ENCODE data around the gene MBP.

DNA sequence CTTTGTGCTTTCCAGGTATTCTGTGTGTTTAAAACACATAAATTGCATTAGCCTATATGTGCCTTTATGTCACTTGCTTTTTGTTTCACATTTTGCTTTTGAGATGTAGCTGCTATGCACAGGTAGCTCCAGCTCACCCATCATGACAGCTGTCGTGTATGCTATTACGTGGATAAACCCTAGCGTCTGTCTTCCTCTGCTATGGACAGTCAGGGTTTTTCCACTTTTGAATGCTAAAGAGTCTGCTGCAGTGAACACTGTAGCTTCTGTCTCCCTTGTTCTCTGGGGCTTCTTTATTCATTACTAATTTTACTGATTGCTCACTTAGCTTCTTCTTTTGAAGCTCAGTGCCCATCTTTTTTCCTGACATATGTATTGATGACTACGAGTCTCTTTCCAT lies 24.7 kb upstream of the MBP start:
- TF ChIP-seq, protein P1, sequence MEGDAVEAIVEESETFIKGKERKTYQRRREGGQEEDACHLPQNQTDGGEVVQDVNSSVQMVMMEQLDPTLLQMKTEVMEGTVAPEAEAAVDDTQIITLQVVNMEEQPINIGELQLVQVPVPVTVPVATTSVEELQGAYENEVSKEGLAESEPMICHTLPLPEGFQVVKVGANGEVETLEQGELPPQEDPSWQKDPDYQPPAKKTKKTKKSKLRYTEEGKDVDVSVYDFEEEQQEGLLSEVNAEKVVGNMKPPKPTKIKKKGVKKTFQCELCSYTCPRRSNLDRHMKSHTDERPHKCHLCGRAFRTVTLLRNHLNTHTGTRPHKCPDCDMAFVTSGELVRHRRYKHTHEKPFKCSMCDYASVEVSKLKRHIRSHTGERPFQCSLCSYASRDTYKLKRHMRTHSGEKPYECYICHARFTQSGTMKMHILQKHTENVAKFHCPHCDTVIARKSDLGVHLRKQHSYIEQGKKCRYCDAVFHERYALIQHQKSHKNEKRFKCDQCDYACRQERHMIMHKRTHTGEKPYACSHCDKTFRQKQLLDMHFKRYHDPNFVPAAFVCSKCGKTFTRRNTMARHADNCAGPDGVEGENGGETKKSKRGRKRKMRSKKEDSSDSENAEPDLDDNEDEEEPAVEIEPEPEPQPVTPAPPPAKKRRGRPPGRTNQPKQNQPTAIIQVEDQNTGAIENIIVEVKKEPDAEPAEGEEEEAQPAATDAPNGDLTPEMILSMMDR (IDR thresholded peaks at IDR 0.05; ENCODE audit: low read depth, low read length): no peak
- TF ChIP-seq, protein P2, sequence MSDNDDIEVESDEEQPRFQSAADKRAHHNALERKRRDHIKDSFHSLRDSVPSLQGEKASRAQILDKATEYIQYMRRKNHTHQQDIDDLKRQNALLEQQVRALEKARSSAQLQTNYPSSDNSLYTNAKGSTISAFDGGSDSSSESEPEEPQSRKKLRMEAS (IDR thresholded peaks at IDR 0.05; ENCODE audit: low read depth, low read length): no peak
